ENCODE results near the gene INSRR.

GRCh38 chr1:156889802-156890580 lies 31.1 kb upstream of the INSRR start:
- TF ChIP-seq POLR2AphosphoS5 (IDR thresholded peaks at IDR 0.05) (no peak), EP300 (IDR thresholded peaks at IDR 0.05) (no peak), CTCF (IDR thresholded peaks at IDR 0.05) (peak; percentile 52 to 69)

Data from suprapubic skin (tissue), 4 donors.